HAP-1 (cell line): ENCODE data around the gene TBL3.

ENCODE experiments used
- DNase-seq, 2 experiments: peaks; one replicate each; pipeline ENCODE4 v3.0.0-alpha.2; 2016 to 2020; ENCODE audit warnings: low spot score in 2 of 2
- H3K27me3 ChIP-seq: fragments of 250-450 bp; sonication (Bioruptor Pico); 2 replicates; pipeline ENCODE4 v1.5.1; 2020; ENCODE audit warnings: low read depth, mild to moderate bottlenecking, moderate library complexity
- H3K36me3 ChIP-seq: fragments of 250-450 bp; sonication (Bioruptor Pico); replicated peaks from 2 replicates; pipeline ENCODE4 v1.5.1; 2020; ENCODE audit warnings: mild to moderate bottlenecking
- H3K4me1 ChIP-seq: fragments of 250-450 bp; sonication (Bioruptor Pico); 2 replicates; pipeline ENCODE4 v1.5.1; 2020; ENCODE audit warnings: mild to moderate bottlenecking
- H3K4me3 ChIP-seq: fragments of 250-450 bp; sonication (Bioruptor Pico); 2 replicates; pipeline ENCODE4 v1.5.1; 2020; ENCODE audit warnings: mild to moderate bottlenecking, moderate library complexity
- H3K9me3 ChIP-seq: fragments of 250-450 bp; sonication (Bioruptor Pico); 2 replicates; pipeline ENCODE4 v1.5.1; 2020; ENCODE audit warnings: mild to moderate bottlenecking, moderate library complexity
- in situ Hi-C: fragments of 300-500 bp; cut with MboI; formaldehyde crosslinking; loops from 3 replicates; pipeline ENCODE4 v1.14.3; 2020; ENCODE audit warnings: low sequenced_read_pairs, inconsistent platforms, mixed read lengths

Gene TBL3

GRCh38 chr16:1999866-2000514, 28.1 kb downstream of the TBL3 start:
- in situ Hi-C loops, result loop anchor here (25.0 kb wide), 1 partner anchor 512 kb away; the partner anchor contains the start of genes AMDHD2 and ATP6V0C
- no peak for DNase-seq
- Histone ChIP-seq H3K4me1 (peaks cover 5% of the 10 kb centered on the region), H3K27me3 (no peaks in the 10 kb centered on the region), H3K9me3 (no peaks in the 10 kb centered on the region), H3K36me3 (peaks cover 65% of the 10 kb centered on the region), H3K4me3 (no peak overlapping the region)

GRCh38 chr16:2001035-2001434, 29.2 kb downstream of the TBL3 start:
- H3K36me3 ChIP-seq, result peaks cover 71% of the 10 kb centered on the region
- DNase-seq, result no peak
- no peaks in the 10 kb centered on the region for H3K9me3 ChIP-seq
- peaks cover 5% of the 10 kb centered on the region for H3K4me1 ChIP-seq
- H3K27me3 ChIP-seq, result no peaks in the 10 kb centered on the region
- no peak overlapping the region for H3K4me3 ChIP-seq
- in situ Hi-C loops, result no loop called here

- H3K27me3 ChIP-seq, result no peaks in the 10 kb centered on the region
- peaks cover 5% of the 10 kb centered on the region for H3K4me1 ChIP-seq
- no peak for DNase-seq
- H3K36me3 ChIP-seq, result peaks cover 71% of the 10 kb centered on the region
- in situ Hi-C loops, result no loop called here
- no peak overlapping the region for H3K4me3 ChIP-seq
- no peaks in the 10 kb centered on the region for H3K9me3 ChIP-seq
Observed at GRCh38 chr16:2001456-2002355, 29.9 kb downstream of the TBL3 start.

GRCh38 chr16:2002406-2003230, 30.8 kb downstream of the TBL3 start:
- Histone ChIP-seq H3K36me3 (peaks cover 67% of the 10 kb centered on the region), H3K4me1 (peaks cover 11% of the 10 kb centered on the region), H3K9me3 (no peaks in the 10 kb centered on the region), H3K27me3 (no peaks in the 10 kb centered on the region), H3K4me3 (no peak overlapping the region)
- DNase-seq, result no peak
- in situ Hi-C loops, result no loop called here

GRCh38 chr16:2003231-2003826, 31.5 kb downstream of the TBL3 start:
- no peaks in the 10 kb centered on the region for H3K9me3 ChIP-seq
- in situ Hi-C loops, result no loop called here
- no peak overlapping the region for H3K4me3 ChIP-seq
- H3K27me3 ChIP-seq, result no peaks in the 10 kb centered on the region
- H3K36me3 ChIP-seq, result peaks cover 69% of the 10 kb centered on the region
- H3K4me1 ChIP-seq, result peaks cover 18% of the 10 kb centered on the region
- DNase-seq, result no peak

- Histone ChIP-seq H3K9me3 (no peaks in the 10 kb centered on the region), H3K4me3 (no peak overlapping the region; the same call in 1 of the 2 replicates), H3K36me3 (peaks cover 64% of the 10 kb centered on the region), H3K27me3 (no peaks in the 10 kb centered on the region), H3K4me1 (peaks cover 21% of the 10 kb centered on the region)
- DNase-seq, result peak; percentile 90 to 98
- in situ Hi-C loops, result no loop called here
Observed at GRCh38 chr16:2003827-2004641, 32.2 kb downstream of the TBL3 start.

GRCh38 chr16:2004795-2005517, 33.1 kb downstream of the TBL3 start:
- peaks cover 55% of the 10 kb centered on the region for H3K36me3 ChIP-seq
- in situ Hi-C loops, result no loop called here
- DNase-seq, result no peak
- H3K4me1 ChIP-seq, result peaks cover 21% of the 10 kb centered on the region
- H3K27me3 ChIP-seq, result no peaks in the 10 kb centered on the region
- H3K4me3 ChIP-seq, result no peak overlapping the region
- H3K9me3 ChIP-seq, result no peaks in the 10 kb centered on the region

GRCh38 chr16:2005646-2006045, 33.8 kb downstream of the TBL3 start:
- Histone ChIP-seq H3K36me3 (peaks cover 53% of the 10 kb centered on the region), H3K4me1 (peaks cover 25% of the 10 kb centered on the region), H3K4me3 (no peak overlapping the region), H3K9me3 (no peaks in the 10 kb centered on the region), H3K27me3 (no peaks in the 10 kb centered on the region)
- in situ Hi-C loops, result no loop called here
- no peak for DNase-seq

- in situ Hi-C loops, result no loop called here
- peaks cover 26% of the 10 kb centered on the region for H3K4me1 ChIP-seq
- no peaks in the 10 kb centered on the region for H3K9me3 ChIP-seq
- no peak overlapping the region for H3K4me3 ChIP-seq
- DNase-seq, result no peak
- no peaks in the 10 kb centered on the region for H3K27me3 ChIP-seq
- H3K36me3 ChIP-seq, result peaks cover 49% of the 10 kb centered on the region
Observed at GRCh38 chr16:2006317-2006716, 34.5 kb downstream of the TBL3 start.

GRCh38 chr16:2007081-2007836, 35.4 kb downstream of the TBL3 start:
- Histone ChIP-seq H3K4me1 (peaks cover 26% of the 10 kb centered on the region), H3K4me3 (peak overlapping the region; percentile 78), H3K9me3 (no peaks in the 10 kb centered on the region), H3K27me3 (no peaks in the 10 kb centered on the region), H3K36me3 (peaks cover 39% of the 10 kb centered on the region)
- no peak for DNase-seq
- in situ Hi-C loops, result no loop called here

GRCh38 chr16:2008009-2008526, 36.2 kb downstream of the TBL3 start:
- Histone ChIP-seq H3K9me3 (no peaks in the 10 kb centered on the region), H3K4me1 (peaks cover 26% of the 10 kb centered on the region), H3K4me3 (peak overlapping the region; percentile 78), H3K36me3 (peaks cover 31% of the 10 kb centered on the region), H3K27me3 (no peaks in the 10 kb centered on the region)
- no peak for DNase-seq
- in situ Hi-C loops, result no loop called here
